ENCODE results near the gene TMEM63A.

The TMEM63A gene

GRCh38 chr1:225886159-225887029 lies 4.2 kb upstream of the TMEM63A start:
- no peaks in the 10 kb centered on the region for H3K36me3 ChIP-seq (ENCODE audit: control insufficient read depth, insufficient read depth, low read length)

GRCh38 chr1:225885336-225885735 lies 3.2 kb upstream of the TMEM63A start:
- Histone ChIP-seq H3K36me3 (ENCODE audit: control insufficient read depth, insufficient read depth, low read length) (no peaks in the 10 kb centered on the region), H3K4me1 (ENCODE audit: control insufficient read depth, insufficient read depth, low read length) (peaks cover 5% of the 10 kb centered on the region), H3K4me3 (ENCODE audit: insufficient read depth, low read depth, low read length) (no peak overlapping the region), H3K27ac (ENCODE audit: insufficient read depth, low read depth, low read length, poor library complexity, severe bottlenecking) (no peak overlapping the region), H3K27me3 (ENCODE audit: control insufficient read depth, insufficient read depth, low read length, poor library complexity, severe bottlenecking) (peaks cover 84% of the 10 kb centered on the region), H3K9me3 (ENCODE audit: control insufficient read depth, low read length) (no peaks in the 10 kb centered on the region)
- WGBS, 2 experiments, result 92 to 93% methylated on average over 6 of the region's 6 CpGs

More at GRCh38 chr1:225886159-225887029, 4.2 kb upstream of the TMEM63A start:
- Histone ChIP-seq H3K4me1 (ENCODE audit: control insufficient read depth, insufficient read depth, low read length) (peaks cover 1% of the 10 kb centered on the region), H3K27me3 (ENCODE audit: control insufficient read depth, insufficient read depth, low read length, poor library complexity, severe bottlenecking) (peaks cover 73% of the 10 kb centered on the region), H3K9me3 (ENCODE audit: control insufficient read depth, low read length) (no peaks in the 10 kb centered on the region), H3K4me3 (ENCODE audit: insufficient read depth, low read depth, low read length) (no peak overlapping the region), H3K27ac (ENCODE audit: insufficient read depth, low read depth, low read length, poor library complexity, severe bottlenecking) (no peak overlapping the region)
- WGBS, 2 experiments, result 92 to 94% methylated on average over 17 to 18 of the region's 19 CpGs

- Histone ChIP-seq H3K36me3 (ENCODE audit: control insufficient read depth, insufficient read depth, low read length) (no peaks in the 10 kb centered on the region), H3K27me3 (ENCODE audit: control insufficient read depth, insufficient read depth, low read length, poor library complexity, severe bottlenecking) (peaks cover 84% of the 10 kb centered on the region), H3K4me3 (ENCODE audit: insufficient read depth, low read depth, low read length) (no peak overlapping the region), H3K9me3 (ENCODE audit: control insufficient read depth, low read length) (no peaks in the 10 kb centered on the region), H3K4me1 (ENCODE audit: control insufficient read depth, insufficient read depth, low read length) (peaks cover 5% of the 10 kb centered on the region), H3K27ac (ENCODE audit: insufficient read depth, low read depth, low read length, poor library complexity, severe bottlenecking) (no peak overlapping the region)
- 82 to 87% methylated on average over 11 of the region's 11 CpGs for WGBS, 2 experiments
These were observed 1.6 kb upstream of the TMEM63A start for GRCh38 chr1:225883616-225884265.

GRCh38 chr1:225882694-225883615 lies 775 bp upstream of the TMEM63A start:
- H3K27ac ChIP-seq (ENCODE audit: insufficient read depth, low read depth, low read length, poor library complexity, severe bottlenecking), result no peak overlapping the region
- peak overlapping the region; percentile 83 for H3K4me3 ChIP-seq (ENCODE audit: insufficient read depth, low read depth, low read length)
- no peaks in the 10 kb centered on the region for H3K9me3 ChIP-seq (ENCODE audit: control insufficient read depth, low read length)
- WGBS, 2 experiments, result 10% methylated on average over 63 of the region's 63 CpGs
- H3K4me1 ChIP-seq (ENCODE audit: control insufficient read depth, insufficient read depth, low read length), result peaks cover 5% of the 10 kb centered on the region
- H3K36me3 ChIP-seq (ENCODE audit: control insufficient read depth, insufficient read depth, low read length), result no peaks in the 10 kb centered on the region
- H3K27me3 ChIP-seq (ENCODE audit: control insufficient read depth, insufficient read depth, low read length, poor library complexity, severe bottlenecking), result peaks cover 76% of the 10 kb centered on the region

GRCh38 chr1:225881081-225881958 lies 860 bp downstream of the TMEM63A start:
- H3K9me3 ChIP-seq (ENCODE audit: control insufficient read depth, low read length), result no peaks in the 10 kb centered on the region
- no peaks in the 10 kb centered on the region for H3K36me3 ChIP-seq (ENCODE audit: control insufficient read depth, insufficient read depth, low read length)
- peaks cover 5% of the 10 kb centered on the region for H3K4me1 ChIP-seq (ENCODE audit: control insufficient read depth, insufficient read depth, low read length)
- WGBS, 2 experiments, result 11% methylated on average over 25 of the region's 25 CpGs
- no peak overlapping the region for H3K27ac ChIP-seq (ENCODE audit: insufficient read depth, low read depth, low read length, poor library complexity, severe bottlenecking)
- H3K27me3 ChIP-seq (ENCODE audit: control insufficient read depth, insufficient read depth, low read length, poor library complexity, severe bottlenecking), result peaks cover 60% of the 10 kb centered on the region
- H3K4me3 ChIP-seq (ENCODE audit: insufficient read depth, low read depth, low read length), result peak overlapping the region; percentile 83

GRCh38 chr1:225880636-225881035 lies 1.5 kb downstream of the TMEM63A start:
- Histone ChIP-seq H3K27me3 (ENCODE audit: control insufficient read depth, insufficient read depth, low read length, poor library complexity, severe bottlenecking) (peaks cover 57% of the 10 kb centered on the region), H3K4me3 (ENCODE audit: insufficient read depth, low read depth, low read length) (no peak overlapping the region), H3K9me3 (ENCODE audit: control insufficient read depth, low read length) (no peaks in the 10 kb centered on the region), H3K27ac (ENCODE audit: insufficient read depth, low read depth, low read length, poor library complexity, severe bottlenecking) (no peak overlapping the region), H3K4me1 (ENCODE audit: control insufficient read depth, insufficient read depth, low read length) (peaks cover 5% of the 10 kb centered on the region), H3K36me3 (ENCODE audit: control insufficient read depth, insufficient read depth, low read length) (no peaks in the 10 kb centered on the region)
- WGBS, 2 experiments, result 83 to 86% methylated on average over 5 of the region's 5 CpGs

- Histone ChIP-seq H3K36me3 (ENCODE audit: control insufficient read depth, insufficient read depth, low read length) (no peaks in the 10 kb centered on the region), H3K27me3 (ENCODE audit: control insufficient read depth, insufficient read depth, low read length, poor library complexity, severe bottlenecking) (peaks cover 53% of the 10 kb centered on the region), H3K9me3 (ENCODE audit: control insufficient read depth, low read length) (no peaks in the 10 kb centered on the region), H3K4me1 (ENCODE audit: control insufficient read depth, insufficient read depth, low read length) (peaks cover 5% of the 10 kb centered on the region), H3K4me3 (ENCODE audit: insufficient read depth, low read depth, low read length) (no peak overlapping the region), H3K27ac (ENCODE audit: insufficient read depth, low read depth, low read length, poor library complexity, severe bottlenecking) (no peak overlapping the region)
- WGBS, 2 experiments, result 67 to 78% methylated on average over 2 of the region's 2 CpGs
These were observed 2.0 kb downstream of the TMEM63A start for GRCh38 chr1:225880222-225880588.

GRCh38 chr1:225879521-225880221 lies 2.5 kb downstream of the TMEM63A start:
- H3K27me3 ChIP-seq (ENCODE audit: control insufficient read depth, insufficient read depth, low read length, poor library complexity, severe bottlenecking), result peaks cover 50% of the 10 kb centered on the region
- 70 to 76% methylated on average over 8 of the region's 8 CpGs for WGBS, 2 experiments
- no peaks in the 10 kb centered on the region for H3K36me3 ChIP-seq (ENCODE audit: control insufficient read depth, insufficient read depth, low read length)

GRCh38 chr1:225878282-225878681 lies 3.9 kb downstream of the TMEM63A start:
- H3K36me3 ChIP-seq (ENCODE audit: control insufficient read depth, insufficient read depth, low read length), result no peaks in the 10 kb centered on the region
- H3K9me3 ChIP-seq (ENCODE audit: control insufficient read depth, low read length), result no peaks in the 10 kb centered on the region
- no peak overlapping the region for H3K4me3 ChIP-seq (ENCODE audit: insufficient read depth, low read depth, low read length)
- H3K4me1 ChIP-seq (ENCODE audit: control insufficient read depth, insufficient read depth, low read length), result peaks cover 5% of the 10 kb centered on the region
- no peak overlapping the region for H3K27ac ChIP-seq (ENCODE audit: insufficient read depth, low read depth, low read length, poor library complexity, severe bottlenecking)
- peaks cover 36% of the 10 kb centered on the region for H3K27me3 ChIP-seq (ENCODE audit: control insufficient read depth, insufficient read depth, low read length, poor library complexity, severe bottlenecking)
- 82 to 84% methylated on average over 4 of the region's 4 CpGs for WGBS, 2 experiments

More at GRCh38 chr1:225879521-225880221, 2.5 kb downstream of the TMEM63A start:
- Histone ChIP-seq H3K9me3 (ENCODE audit: control insufficient read depth, low read length) (no peaks in the 10 kb centered on the region), H3K4me1 (ENCODE audit: control insufficient read depth, insufficient read depth, low read length) (peaks cover 5% of the 10 kb centered on the region), H3K27ac (ENCODE audit: insufficient read depth, low read depth, low read length, poor library complexity, severe bottlenecking) (no peak overlapping the region), H3K4me3 (ENCODE audit: insufficient read depth, low read depth, low read length) (no peak overlapping the region)

Data from ectodermal cell (in vitro differentiated cells).